ENCODE data around the gene MFSD12.
"Not testable (repeated sequence)": the region's sequence is repeated elsewhere in the genome, so short reads cannot be mapped to it uniquely, and the experiment has no call there.

Gene MFSD12

GRCh38 chr19:3585301-3586126 is 28.1 kb upstream of the MFSD12 start, which contains the start of gene GIPC3:
Gene GIPC3 (plus strand): TSS chr19:3585478. CDS start chr19:3585598, 120 bp downstream.
- no peak for DNase-seq (ENCODE audit: low read depth in 2 of 2, low spot score in 1 of 2)

DNA sequence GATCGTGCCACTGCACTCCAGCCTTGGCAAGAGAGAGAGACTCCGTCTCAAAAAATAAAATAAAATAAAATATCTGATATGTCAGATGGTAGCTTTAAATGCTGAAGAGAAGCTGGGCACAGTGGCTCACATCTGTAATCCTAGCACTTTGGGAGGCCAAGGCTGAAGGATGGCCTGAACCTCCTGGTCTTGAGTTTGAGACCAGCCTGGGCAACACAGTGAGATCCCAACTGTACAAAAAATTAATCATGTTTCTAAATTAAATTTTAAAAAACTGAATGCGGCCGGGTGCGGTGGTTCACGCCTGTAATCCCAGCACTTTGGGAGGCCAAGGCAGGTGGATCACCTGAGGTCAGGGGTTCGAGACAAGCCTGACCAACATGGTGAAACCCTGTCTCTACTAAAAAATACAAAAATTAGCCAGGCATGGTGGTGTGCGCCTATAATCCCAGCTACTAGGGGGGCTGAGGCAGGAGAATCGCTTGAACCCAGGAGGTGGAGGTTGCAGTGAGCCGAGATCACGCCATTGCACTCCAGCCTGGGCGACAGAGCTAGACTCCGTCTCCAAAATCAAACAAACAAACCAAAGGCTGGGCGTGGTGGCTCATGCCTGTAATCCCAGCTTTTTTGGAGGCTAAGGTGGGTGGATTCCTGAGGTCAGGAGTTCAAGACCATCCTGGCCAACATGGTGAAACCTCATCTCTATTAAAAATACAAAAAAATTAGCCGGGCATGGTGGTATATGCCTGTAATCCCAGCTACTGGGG is 26.8 kb upstream of the MFSD12 start:
- not testable (repeated sequence) for DNase-seq (ENCODE audit: low read depth in 2 of 2, low spot score in 1 of 2)

DNA sequence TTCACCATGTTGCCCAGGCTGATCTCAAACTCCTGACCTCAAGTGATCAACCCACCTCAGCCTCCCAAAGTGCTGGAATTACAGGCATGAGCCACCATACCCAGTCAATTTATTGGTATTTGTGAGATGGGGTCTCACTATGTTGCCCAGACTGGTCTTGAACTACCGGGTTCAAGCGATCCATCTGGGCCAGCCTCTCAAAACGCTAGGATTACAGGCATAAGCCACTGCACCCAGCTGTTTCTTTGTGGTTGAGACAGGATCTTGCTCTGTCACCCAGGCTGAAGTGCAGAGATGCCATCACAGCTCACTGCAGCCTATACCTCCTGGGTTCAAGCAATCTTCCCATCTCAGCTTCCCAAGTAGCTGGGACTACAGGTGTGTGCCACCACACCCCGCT is 24.4 kb upstream of the MFSD12 start:
- DNase-seq (ENCODE audit: low read depth in 2 of 2, low spot score in 1 of 2) = not testable (repeated sequence)

DNA sequence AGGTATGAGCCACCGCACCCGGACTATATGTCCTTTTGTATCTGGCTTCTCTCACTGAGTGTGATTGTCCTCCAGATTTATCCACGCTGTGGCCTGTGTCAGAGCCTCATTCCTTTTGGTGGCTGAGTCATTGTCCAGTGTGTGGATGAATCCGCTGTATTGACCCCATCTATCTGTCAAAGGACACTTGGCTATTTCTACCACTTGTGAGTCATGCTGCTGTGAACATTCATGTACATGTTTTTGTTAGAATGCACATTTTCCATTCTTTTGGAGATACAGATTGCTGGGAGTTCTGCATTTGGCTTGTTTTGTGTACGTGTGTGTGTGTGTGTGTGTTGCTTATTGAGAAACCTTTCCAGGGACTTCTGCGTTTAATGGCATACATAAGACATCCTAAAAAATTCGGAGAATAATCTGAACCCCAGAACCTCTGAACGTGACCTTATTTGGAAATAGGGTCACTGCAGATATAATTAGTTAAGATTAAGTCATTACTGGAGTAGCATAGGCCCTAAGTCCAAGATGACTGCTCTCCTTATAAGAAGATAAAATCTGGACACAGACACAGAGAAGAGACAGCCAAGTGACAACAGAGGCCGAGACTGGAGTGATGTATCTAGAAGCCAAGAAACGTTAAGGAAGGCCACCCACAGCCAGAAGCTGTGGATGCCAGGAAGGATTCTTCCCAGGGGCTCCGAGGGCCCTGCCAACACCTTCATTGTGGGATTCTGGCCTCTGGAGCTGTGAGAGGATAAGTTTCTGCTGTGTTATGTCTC is 23.0 kb upstream of the MFSD12 start:
- DNase-seq (ENCODE audit: low read depth in 2 of 2, low spot score in 1 of 2) = no peak

GRCh38 chr19:3578390-3578789 is 21.0 kb upstream of the MFSD12 start:
- no peak for DNase-seq (ENCODE audit: low read depth in 2 of 2, low spot score in 1 of 2)

- no peak for DNase-seq (ENCODE audit: low read depth in 2 of 2, low spot score in 1 of 2)
Measured at GRCh38 chr19:3577723-3578344, 20.4 kb upstream of the MFSD12 start.

GRCh38 chr19:3576696-3577443 is 19.5 kb upstream of the MFSD12 start:
- DNase-seq (ENCODE audit: low read depth in 2 of 2, low spot score in 1 of 2) = no peak

DNA sequence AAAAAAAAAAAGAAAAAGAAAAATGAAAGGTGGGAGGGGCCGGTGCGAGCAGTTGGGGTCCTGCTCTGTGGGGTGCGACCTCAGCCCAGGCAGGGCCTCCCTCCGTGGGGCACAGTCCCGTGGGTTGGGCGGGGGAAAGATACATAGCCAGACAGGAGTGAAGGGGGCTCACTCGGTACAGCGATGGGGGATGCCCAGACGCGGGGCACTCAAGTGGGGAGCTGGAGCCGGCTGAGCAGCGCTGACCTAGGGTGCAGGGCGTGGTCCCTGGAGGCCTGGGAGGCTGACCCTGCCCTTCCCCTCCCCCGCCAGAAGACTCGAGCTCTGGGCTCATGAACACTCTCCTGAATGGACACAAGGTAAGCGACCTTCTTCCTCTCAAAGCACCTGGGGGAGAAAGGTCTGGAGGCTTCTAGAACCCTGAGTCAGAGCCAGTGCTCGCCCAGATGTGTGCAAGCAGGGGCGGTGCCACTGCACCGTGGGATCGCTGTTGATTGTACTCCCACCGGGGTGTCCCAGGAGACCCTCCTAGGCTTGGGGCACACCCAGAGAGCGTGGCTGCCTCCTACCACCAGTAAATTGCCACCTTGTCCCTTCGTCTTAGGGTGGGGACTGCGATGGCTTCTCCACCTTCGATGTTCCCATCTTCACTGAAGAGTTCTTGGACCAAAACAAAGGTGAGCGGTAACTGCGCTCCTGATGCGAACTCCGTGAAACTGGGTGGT is 18.7 kb upstream of the MFSD12 start:
- DNase-seq (ENCODE audit: low read depth in 2 of 2, low spot score in 1 of 2) = no peak

DNA sequence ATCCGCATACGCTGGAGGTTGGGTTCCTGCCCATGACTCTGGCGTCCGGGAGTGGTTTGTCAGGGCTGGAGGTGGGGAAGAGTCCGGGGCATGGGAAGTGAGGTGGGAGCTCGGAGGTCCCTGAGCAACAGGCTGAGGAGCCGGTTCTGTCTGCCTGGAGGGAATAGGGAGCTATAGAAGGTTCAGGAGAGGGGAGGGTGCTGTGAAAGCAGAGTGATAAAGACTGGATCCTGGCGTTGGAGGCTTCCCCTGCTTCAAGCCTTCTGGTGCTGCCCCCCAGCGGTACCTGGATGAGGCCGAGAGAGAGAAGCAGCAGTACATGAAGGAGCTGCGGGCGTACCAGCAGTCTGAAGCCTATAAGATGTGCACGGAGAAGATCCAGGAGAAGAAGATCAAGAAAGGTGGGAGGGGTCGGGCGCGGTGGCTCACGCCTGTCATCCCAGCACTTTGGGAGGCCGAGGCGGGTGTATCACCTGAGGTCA is 17.9 kb upstream of the MFSD12 start:
- no peak for DNase-seq (ENCODE audit: low read depth in 2 of 2, low spot score in 1 of 2)

DNA sequence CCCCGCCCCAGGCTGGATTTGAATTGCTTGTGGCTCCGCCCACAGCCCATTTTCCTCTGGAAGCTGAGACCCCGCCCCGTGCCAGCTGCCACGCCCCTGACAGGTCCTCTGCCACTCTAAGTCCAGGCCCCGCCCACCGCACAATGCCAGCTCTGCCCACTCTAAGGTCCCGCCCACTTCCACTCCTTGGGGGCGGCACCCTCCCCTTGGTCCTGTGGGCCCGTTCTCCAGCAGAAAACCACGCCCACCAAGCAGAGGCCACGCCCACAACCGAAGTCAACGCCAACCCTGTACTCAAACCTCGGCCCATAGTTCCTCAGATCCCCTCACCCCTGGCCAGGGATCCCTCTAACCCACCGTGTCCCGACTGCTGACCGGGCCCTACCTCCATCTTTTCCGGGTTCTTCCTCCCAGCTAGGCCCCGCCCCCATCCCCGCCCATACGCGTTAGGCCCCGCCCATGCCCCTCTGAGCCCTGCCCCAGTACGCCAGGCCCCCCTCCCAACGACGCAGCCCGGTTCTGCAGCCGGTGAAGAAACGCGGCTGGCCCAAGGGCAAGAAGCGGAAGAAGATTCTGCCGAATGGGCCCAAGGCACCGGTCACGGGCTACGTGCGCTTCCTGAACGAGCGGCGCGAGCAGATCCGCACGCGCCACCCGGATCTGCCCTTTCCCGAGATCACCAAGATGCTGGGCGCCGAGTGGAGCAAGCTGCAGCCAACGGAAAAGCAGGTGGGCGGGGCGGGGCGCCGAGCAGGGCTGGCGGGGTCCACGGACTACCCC is 16.7 kb upstream of the MFSD12 start:
- peak; percentile 53 to 54 for DNase-seq (ENCODE audit: low read depth in 2 of 2, low spot score in 1 of 2)

DNA sequence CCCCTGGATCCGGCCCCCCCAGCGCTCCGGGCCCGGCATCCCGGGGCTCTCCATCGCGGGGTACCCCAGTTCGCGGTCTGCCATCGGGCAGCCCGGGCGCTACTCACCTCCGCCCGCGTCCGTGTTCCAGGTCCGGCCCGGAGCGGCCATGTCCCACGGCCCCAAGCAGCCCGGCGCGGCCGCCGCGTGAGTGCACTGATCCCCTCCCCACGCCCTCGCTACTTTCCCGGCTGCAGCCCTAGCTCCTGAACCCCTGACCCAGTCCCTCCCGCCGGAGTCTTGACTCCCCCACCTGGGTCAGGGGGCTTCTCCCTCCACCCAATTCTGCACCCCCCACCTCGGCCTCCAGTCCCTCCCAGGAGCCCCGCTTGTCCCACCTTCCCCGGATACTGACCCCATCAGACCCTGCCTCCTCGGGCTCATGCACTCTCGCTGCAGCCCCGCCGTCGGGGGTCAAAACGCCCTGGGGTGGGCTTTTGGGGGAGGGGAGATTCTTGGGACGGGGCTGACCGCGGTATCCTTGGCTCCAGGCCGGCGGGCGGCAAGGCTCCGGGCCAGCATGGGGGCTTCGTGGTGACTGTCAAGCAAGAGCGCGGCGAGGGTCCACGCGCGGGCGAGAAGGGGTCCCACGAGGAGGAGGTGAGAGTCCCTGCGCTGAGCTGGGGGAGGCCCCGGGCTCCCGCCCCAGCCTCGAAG is 15.9 kb upstream of the MFSD12 start:
- no peak for DNase-seq (ENCODE audit: low read depth in 2 of 2, low spot score in 1 of 2)

DNA sequence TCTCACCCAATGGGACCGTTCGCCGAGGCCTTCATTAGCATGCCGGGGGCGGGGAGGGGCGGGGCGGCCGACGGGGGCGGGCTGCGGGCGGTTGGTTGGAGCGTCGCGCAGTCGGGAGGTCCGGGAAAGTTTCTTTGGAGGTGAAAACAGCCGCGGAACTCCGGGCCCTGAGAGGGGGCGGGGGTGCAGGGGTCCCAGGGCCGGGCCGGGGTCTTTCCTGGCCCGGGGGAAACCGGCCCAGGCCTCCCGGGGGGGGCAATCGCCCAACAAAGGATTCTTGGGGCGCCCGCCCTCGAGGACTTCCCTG is 15.4 kb upstream of the MFSD12 start, which contains the start of gene HMG20B:
TSS of gene HMG20B (plus strand) at position 90 of the 307 bp plus-strand sequence. CDS start 366 bp downstream, outside the sequence.
- DNase-seq (ENCODE audit: low read depth in 2 of 2, low spot score in 1 of 2) = no peak

- DNase-seq (ENCODE audit: low read depth in 2 of 2, low spot score in 1 of 2) = peak; percentile 95 to 100
Measured at GRCh38 chr19:3572132-3572854, 14.9 kb upstream of the MFSD12 start.

- DNase-seq (ENCODE audit: low read depth in 2 of 2, low spot score in 1 of 2) = no peak
Measured at GRCh38 chr19:3570606-3571011, 13.2 kb upstream of the MFSD12 start.

GRCh38 chr19:3570042-3570441 is 12.7 kb upstream of the MFSD12 start:
- DNase-seq (ENCODE audit: low read depth in 2 of 2, low spot score in 1 of 2) = not testable (repeated sequence)

- no peak for DNase-seq (ENCODE audit: low read depth in 2 of 2, low spot score in 1 of 2)
Measured at GRCh38 chr19:3565139-3565538, 7.8 kb upstream of the MFSD12 start.

DNA sequence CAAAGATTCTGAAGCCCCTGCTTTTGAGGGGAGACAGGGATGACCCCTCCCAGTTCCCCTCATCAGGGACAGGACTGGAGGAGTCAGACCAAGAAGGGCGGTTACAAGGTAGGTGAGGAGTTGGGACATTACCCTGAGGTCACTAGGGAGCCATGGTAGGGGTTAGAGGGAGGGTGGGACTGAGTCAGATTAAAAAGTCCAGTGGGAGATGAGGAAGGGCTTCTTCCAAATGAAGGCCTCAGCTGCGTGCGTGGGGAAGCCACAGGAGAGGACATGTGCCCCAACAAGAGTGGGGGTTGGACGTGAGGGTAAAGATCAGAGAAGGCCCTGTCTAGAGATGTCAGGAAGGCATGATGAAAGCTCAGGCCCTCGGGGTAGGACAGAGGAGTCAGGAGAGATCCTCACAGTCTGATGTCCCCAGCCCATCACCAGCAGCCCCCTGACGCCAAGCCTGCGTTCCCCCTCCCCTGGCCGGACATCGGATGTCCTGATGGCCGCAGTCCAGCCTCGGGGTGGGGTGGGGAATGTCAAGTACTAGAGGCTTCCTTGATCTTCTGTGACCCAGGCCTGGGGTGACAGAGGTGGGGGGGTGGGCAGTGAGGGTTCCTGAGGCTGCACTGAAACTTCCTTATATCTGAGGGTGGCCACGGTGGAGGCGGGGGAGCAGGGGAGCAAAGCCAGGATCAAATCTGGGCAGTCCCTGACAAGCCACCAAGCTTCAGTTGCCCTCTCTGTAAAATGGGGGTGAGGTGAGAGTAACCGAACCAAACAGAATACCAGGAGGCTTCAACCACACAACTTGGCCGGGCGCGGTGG is 6.5 kb upstream of the MFSD12 start:
- DNase-seq (ENCODE audit: low read depth in 2 of 2, low spot score in 1 of 2) = no peak

All from stimulated activated CD8-positive, alpha-beta memory T cell treated with anti-CD3 and anti-CD28 coated beads, Interleukin-4, amount 100 ng/mL, for 4 hours (primary cell).